Measurements from ENCODE around the gene ITGB1. TPM values are rescaled to one million over a fixed set of nuclear protein-coding genes. Genes with fewer than 3 reads are reported as not detected.

Gene ITGB1
- total RNA-seq, 3 donors from 2014 or later (not counting 1 experiment from before 2014, with no cell fraction given) = 175 to 280 (median 202) TPM

GRCh38 chr10:32990811-32991210 is 32.8 kb upstream of the ITGB1 start:
- H3K4me3 Mint-ChIP-seq = no peak overlapping the region
- Histone ChIP-seq H3K36me3 (ENCODE audit: control insufficient read depth, insufficient read depth, low read length) (no peaks in the 10 kb centered on the region), H3K27me3 (ENCODE audit: control insufficient read depth, insufficient read depth, low read length) (no peaks in the 10 kb centered on the region), H3K4me1 (ENCODE audit: control insufficient read depth, insufficient read depth, low read length) (peaks cover 8% of the 10 kb centered on the region), H3K4me3 (ENCODE audit: low read length) (no peak overlapping the region), H3K9me3 (ENCODE audit: control insufficient read depth, insufficient read depth, low read length) (no peaks in the 10 kb centered on the region), H3K27ac (ENCODE audit: low read length) (no peak overlapping the region)
- H3K27ac Mint-ChIP-seq = peak overlapping the region in 1 of 2 donors; percentile 31
- H3K27me3 Mint-ChIP-seq (ENCODE audit: low read depth in 2 of 2) = no peaks in the 10 kb centered on the region
- DNase-seq = no peak
- no peaks in the 10 kb centered on the region for H3K9me3 Mint-ChIP-seq
- TF ChIP-seq CTCF (IDR thresholded peaks at IDR 0.05) = no peak
- peaks cover 15 to 18% of the 10 kb centered on the region in 2 donors for H3K4me1 Mint-ChIP-seq
- intact Hi-C loops (cut with micrococcal nuclease) = loop anchor here (5.0 kb wide), 1 partner anchor 34 kb away; the partner anchor contains the start of gene ITGB1
- no peaks in the 10 kb centered on the region for H3K36me3 Mint-ChIP-seq
- ATAC-seq = no peak

GRCh38 chr10:32988604-32989003 is 30.6 kb upstream of the ITGB1 start:
- Mint-ChIP-seq H3K36me3 (no peaks in the 10 kb centered on the region), H3K9me3 (no peaks in the 10 kb centered on the region), H3K27ac (no peak overlapping the region), H3K27me3 (ENCODE audit: low read depth in 2 of 2) (no peaks in the 10 kb centered on the region), H3K4me3 (no peak overlapping the region), H3K4me1 (peaks cover 13 to 14% of the 10 kb centered on the region in 2 donors)
- no peak for TF ChIP-seq CTCF (IDR thresholded peaks at IDR 0.05)
- Histone ChIP-seq H3K27ac (ENCODE audit: low read length) (no peak overlapping the region), H3K36me3 (ENCODE audit: control insufficient read depth, insufficient read depth, low read length) (no peaks in the 10 kb centered on the region), H3K27me3 (ENCODE audit: control insufficient read depth, insufficient read depth, low read length) (no peaks in the 10 kb centered on the region), H3K4me1 (ENCODE audit: control insufficient read depth, insufficient read depth, low read length) (peaks cover 14% of the 10 kb centered on the region), H3K9me3 (ENCODE audit: control insufficient read depth, insufficient read depth, low read length) (no peaks in the 10 kb centered on the region), H3K4me3 (ENCODE audit: low read length) (no peak overlapping the region)
- intact Hi-C loops (cut with micrococcal nuclease) = no loop called here
- DNase-seq (no peak), ATAC-seq (no peak)
- WGBS (ENCODE audit: insufficient coverage) = no CpG with 5 or more reads among the region's 3 CpGs

GRCh38 chr10:32987172-32987571 is 29.1 kb upstream of the ITGB1 start:
- H3K4me3 ChIP-seq (ENCODE audit: low read length) = no peak overlapping the region
- H3K4me1 Mint-ChIP-seq = peaks cover 20 to 28% of the 10 kb centered on the region in 2 donors
- H3K27ac ChIP-seq (ENCODE audit: low read length) = no peak overlapping the region
- no peaks in the 10 kb centered on the region for H3K27me3 Mint-ChIP-seq (ENCODE audit: low read depth in 2 of 2)
- TF ChIP-seq CTCF (IDR thresholded peaks at IDR 0.05) = no peak
- ATAC-seq (no peak), DNase-seq (no peak)
- no peaks in the 10 kb centered on the region for H3K9me3 Mint-ChIP-seq
- H3K9me3 ChIP-seq (ENCODE audit: control insufficient read depth, insufficient read depth, low read length) = no peaks in the 10 kb centered on the region
- H3K27me3 ChIP-seq (ENCODE audit: control insufficient read depth, insufficient read depth, low read length) = no peaks in the 10 kb centered on the region
- H3K4me1 ChIP-seq (ENCODE audit: control insufficient read depth, insufficient read depth, low read length) = peaks cover 26% of the 10 kb centered on the region
- 100% methylated on average over 1 of the region's 1 CpG for WGBS (ENCODE audit: insufficient coverage)
- no peaks in the 10 kb centered on the region for H3K36me3 Mint-ChIP-seq
- no peak overlapping the region for H3K4me3 Mint-ChIP-seq
- H3K36me3 ChIP-seq (ENCODE audit: control insufficient read depth, insufficient read depth, low read length) = no peaks in the 10 kb centered on the region
- intact Hi-C loops (cut with micrococcal nuclease) = no loop called here
- H3K27ac Mint-ChIP-seq = no peak overlapping the region

- no peaks in the 10 kb centered on the region for H3K36me3 Mint-ChIP-seq
- Histone ChIP-seq H3K4me1 (ENCODE audit: control insufficient read depth, insufficient read depth, low read length) (peaks cover 39% of the 10 kb centered on the region), H3K27ac (ENCODE audit: low read length) (no peak overlapping the region), H3K36me3 (ENCODE audit: control insufficient read depth, insufficient read depth, low read length) (no peaks in the 10 kb centered on the region), H3K4me3 (ENCODE audit: low read length) (no peak overlapping the region), H3K9me3 (ENCODE audit: control insufficient read depth, insufficient read depth, low read length) (no peaks in the 10 kb centered on the region), H3K27me3 (ENCODE audit: control insufficient read depth, insufficient read depth, low read length) (no peaks in the 10 kb centered on the region)
- no peak for DNase-seq
- no peaks in the 10 kb centered on the region for H3K27me3 Mint-ChIP-seq (ENCODE audit: low read depth in 2 of 2)
- no peak overlapping the region for H3K27ac Mint-ChIP-seq
- intact Hi-C loops (cut with micrococcal nuclease) = no loop called here
- WGBS (ENCODE audit: insufficient coverage) = 84% methylated on average over 3 of the region's 4 CpGs
- no peak for ATAC-seq
- H3K4me1 Mint-ChIP-seq = peaks cover 31 to 38% of the 10 kb centered on the region in 2 donors
- H3K9me3 Mint-ChIP-seq = no peaks in the 10 kb centered on the region
- no peak overlapping the region for H3K4me3 Mint-ChIP-seq
- TF ChIP-seq CTCF (IDR thresholded peaks at IDR 0.05) = no peak
Observed at GRCh38 chr10:32985775-32986350, 27.8 kb upstream of the ITGB1 start.
